Measurements from ENCODE around the gene FBXO17. TPM values are rescaled to one million over a fixed set of nuclear protein-coding genes. Genes with fewer than 3 reads are reported as not detected.
A peak's percentile ranks its signal among the peaks of the same experiment; 100 is the strongest.

The FBXO17 gene
- total RNA-seq, 1 experiment from 2014 or later: 16.8 TPM

- H3K4me1 Mint-ChIP-seq: peaks cover 10% of the 10 kb centered on the region
- ChIA-PET POLR2A (interaction anchor here (0.5 to 1.4 kb wide), 7 partner anchors 9 to 478 kb away, joined by 3 to 8 read pairs (median 4); partner anchors contain the start of genes CAPN12 and FBXO17), CTCF (interaction anchor here (0.5 to 4.5 kb wide), 74 partner anchors 8 to 543 kb away, joined by 3 to 32 read pairs (median 5); partner anchors contain the start of genes ACTN4, CAPN12, CCER2 and ECH1)
- peak within 1 kb of the TSS; percentile 82 for H3K4me3 Mint-ChIP-seq
- peak; percentile 55 for ATAC-seq
- peak; percentile 94 for DNase-seq (ENCODE audit: low spot score)
- peak within 1 kb of the TSS; percentile 98 for H3K27ac Mint-ChIP-seq
- H3K27me3 Mint-ChIP-seq (ENCODE audit: low read depth): peaks cover 4% of the 10 kb centered on the region; the same call in 1 of the 2 replicates
- H3K36me3 Mint-ChIP-seq: peaks cover 51% of the 10 kb centered on the region
- TF ChIP-seq GABPB1 (CRISPR knock-in tag; IDR thresholded peaks at IDR 0.05): peak; percentile 16; the same call in 1 of the 2 replicates
- TF ChIP-seq SP1 (CRISPR knock-in tag; conservative IDR thresholded peaks at IDR 0.05): no peak; the same call in 1 of the 2 replicates
- TF ChIP-seq, protein P1, sequence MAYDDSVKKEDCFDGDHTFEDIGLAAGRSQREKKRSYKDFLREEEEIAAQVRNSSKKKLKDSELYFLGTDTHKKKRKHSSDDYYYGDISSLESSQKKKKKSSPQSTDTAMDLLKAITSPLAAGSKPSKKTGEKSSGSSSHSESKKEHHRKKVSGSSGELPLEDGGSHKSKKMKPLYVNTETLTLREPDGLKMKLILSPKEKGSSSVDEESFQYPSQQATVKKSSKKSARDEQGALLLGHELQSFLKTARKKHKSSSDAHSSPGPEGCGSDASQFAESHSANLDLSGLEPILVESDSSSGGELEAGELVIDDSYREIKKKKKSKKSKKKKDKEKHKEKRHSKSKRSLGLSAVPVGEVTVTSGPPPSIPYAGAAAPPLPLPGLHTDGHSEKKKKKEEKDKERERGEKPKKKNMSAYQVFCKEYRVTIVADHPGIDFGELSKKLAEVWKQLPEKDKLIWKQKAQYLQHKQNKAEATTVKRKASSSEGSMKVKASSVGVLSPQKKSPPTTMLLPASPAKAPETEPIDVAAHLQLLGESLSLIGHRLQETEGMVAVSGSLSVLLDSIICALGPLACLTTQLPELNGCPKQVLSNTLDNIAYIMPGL (CRISPR knock-in tag; IDR thresholded peaks at IDR 0.05): peak; percentile 34; the same call in 1 of the 2 replicates
- TF ChIP-seq E2F5 (CRISPR knock-in tag; IDR thresholded peaks at IDR 0.05): 0 out of 2 replicates have a peak, but pooled peaks have one; percentile 42
- TF ChIP-seq, protein P2, sequence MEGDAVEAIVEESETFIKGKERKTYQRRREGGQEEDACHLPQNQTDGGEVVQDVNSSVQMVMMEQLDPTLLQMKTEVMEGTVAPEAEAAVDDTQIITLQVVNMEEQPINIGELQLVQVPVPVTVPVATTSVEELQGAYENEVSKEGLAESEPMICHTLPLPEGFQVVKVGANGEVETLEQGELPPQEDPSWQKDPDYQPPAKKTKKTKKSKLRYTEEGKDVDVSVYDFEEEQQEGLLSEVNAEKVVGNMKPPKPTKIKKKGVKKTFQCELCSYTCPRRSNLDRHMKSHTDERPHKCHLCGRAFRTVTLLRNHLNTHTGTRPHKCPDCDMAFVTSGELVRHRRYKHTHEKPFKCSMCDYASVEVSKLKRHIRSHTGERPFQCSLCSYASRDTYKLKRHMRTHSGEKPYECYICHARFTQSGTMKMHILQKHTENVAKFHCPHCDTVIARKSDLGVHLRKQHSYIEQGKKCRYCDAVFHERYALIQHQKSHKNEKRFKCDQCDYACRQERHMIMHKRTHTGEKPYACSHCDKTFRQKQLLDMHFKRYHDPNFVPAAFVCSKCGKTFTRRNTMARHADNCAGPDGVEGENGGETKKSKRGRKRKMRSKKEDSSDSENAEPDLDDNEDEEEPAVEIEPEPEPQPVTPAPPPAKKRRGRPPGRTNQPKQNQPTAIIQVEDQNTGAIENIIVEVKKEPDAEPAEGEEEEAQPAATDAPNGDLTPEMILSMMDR (IDR thresholded peaks at IDR 0.05): peak; percentile 86; the same call in 1 of the 2 replicates
- TF ChIP-seq, protein P3, sequence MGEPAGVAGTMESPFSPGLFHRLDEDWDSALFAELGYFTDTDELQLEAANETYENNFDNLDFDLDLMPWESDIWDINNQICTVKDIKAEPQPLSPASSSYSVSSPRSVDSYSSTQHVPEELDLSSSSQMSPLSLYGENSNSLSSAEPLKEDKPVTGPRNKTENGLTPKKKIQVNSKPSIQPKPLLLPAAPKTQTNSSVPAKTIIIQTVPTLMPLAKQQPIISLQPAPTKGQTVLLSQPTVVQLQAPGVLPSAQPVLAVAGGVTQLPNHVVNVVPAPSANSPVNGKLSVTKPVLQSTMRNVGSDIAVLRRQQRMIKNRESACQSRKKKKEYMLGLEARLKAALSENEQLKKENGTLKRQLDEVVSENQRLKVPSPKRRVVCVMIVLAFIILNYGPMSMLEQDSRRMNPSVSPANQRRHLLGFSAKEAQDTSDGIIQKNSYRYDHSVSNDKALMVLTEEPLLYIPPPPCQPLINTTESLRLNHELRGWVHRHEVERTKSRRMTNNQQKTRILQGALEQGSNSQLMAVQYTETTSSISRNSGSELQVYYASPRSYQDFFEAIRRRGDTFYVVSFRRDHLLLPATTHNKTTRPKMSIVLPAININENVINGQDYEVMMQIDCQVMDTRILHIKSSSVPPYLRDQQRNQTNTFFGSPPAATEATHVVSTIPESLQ (CRISPR knock-in tag; IDR thresholded peaks at IDR 0.05): no peak
- TF ChIP-seq ZNF232 (CRISPR knock-in tag; IDR thresholded peaks at IDR 0.05): 0 out of 2 replicates have a peak, but pooled peaks have one; percentile 14
- no peak for TF ChIP-seq FOXP1 (CRISPR knock-in tag; IDR thresholded peaks at IDR 0.05; ENCODE audit: borderline replicate concordance)
- TF ChIP-seq ETV6 (CRISPR knock-in tag; IDR thresholded peaks at IDR 0.05): 0 out of 2 replicates have a peak, but pooled peaks have one; percentile 43
- peaks cover 16% of the 10 kb centered on the region for H3K9me3 Mint-ChIP-seq
Measured at GRCh38 chr19:38929929-38930775, 45.4 kb downstream of the FBXO17 start, which contains the start of gene SARS2. SARS2 (minus strand) TSS chr19:38930763; CDS start chr19:38930736, 27 bp downstream.

GRCh38 chr19:38928391-38929001 is 47.0 kb downstream of the FBXO17 start:
- Mint-ChIP-seq H3K36me3 (peaks cover 51% of the 10 kb centered on the region), H3K4me3 (peak overlapping the region; percentile 82; the same call in 1 of the 2 replicates), H3K27me3 (ENCODE audit: low read depth) (no peaks in the 10 kb centered on the region), H3K9me3 (peaks cover 7% of the 10 kb centered on the region), H3K27ac (peak overlapping the region; percentile 31; the same call in 1 of the 2 replicates), H3K4me1 (peaks cover 10% of the 10 kb centered on the region)
- TF ChIP-seq TCF7 (CRISPR knock-in tag; IDR thresholded peaks at IDR 0.05; ENCODE audit: low read depth): no peak
- TF ChIP-seq, protein P4, sequence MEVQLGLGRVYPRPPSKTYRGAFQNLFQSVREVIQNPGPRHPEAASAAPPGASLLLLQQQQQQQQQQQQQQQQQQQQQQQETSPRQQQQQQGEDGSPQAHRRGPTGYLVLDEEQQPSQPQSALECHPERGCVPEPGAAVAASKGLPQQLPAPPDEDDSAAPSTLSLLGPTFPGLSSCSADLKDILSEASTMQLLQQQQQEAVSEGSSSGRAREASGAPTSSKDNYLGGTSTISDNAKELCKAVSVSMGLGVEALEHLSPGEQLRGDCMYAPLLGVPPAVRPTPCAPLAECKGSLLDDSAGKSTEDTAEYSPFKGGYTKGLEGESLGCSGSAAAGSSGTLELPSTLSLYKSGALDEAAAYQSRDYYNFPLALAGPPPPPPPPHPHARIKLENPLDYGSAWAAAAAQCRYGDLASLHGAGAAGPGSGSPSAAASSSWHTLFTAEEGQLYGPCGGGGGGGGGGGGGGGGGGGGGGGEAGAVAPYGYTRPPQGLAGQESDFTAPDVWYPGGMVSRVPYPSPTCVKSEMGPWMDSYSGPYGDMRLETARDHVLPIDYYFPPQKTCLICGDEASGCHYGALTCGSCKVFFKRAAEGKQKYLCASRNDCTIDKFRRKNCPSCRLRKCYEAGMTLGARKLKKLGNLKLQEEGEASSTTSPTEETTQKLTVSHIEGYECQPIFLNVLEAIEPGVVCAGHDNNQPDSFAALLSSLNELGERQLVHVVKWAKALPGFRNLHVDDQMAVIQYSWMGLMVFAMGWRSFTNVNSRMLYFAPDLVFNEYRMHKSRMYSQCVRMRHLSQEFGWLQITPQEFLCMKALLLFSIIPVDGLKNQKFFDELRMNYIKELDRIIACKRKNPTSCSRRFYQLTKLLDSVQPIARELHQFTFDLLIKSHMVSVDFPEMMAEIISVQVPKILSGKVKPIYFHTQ (CRISPR knock-in tag; IDR thresholded peaks at IDR 0.05): no peak
- DNase-seq (ENCODE audit: low spot score) (no peak), ATAC-seq (no peak)
- ChIA-PET CTCF (interaction anchor here (0.6 to 2.5 kb wide), 4 partner anchors 29 to 198 kb away, joined by 3 to 14 read pairs (median 3); partner anchors contain the start of genes NFKBIB and SIRT2), POLR2A (no interaction called here)

Measured in WTC11 (cell line).